SK-N-SH (cell line): Measurements from ENCODE around the gene SMAD4. TPM values are rescaled to one million over a fixed set of nuclear protein-coding genes. Genes with fewer than 3 reads are reported as not detected.

ENCODE experiments used
- CTCF ChIA-PET: fragments of 300-600, 350-600 bp; formaldehyde crosslinking; extraction: SDS; loops from one replicate; lab custom pipeline; 2021; lab: Yijun Ruan, JAX
- POLR2A ChIA-PET: fragments of 350-600 bp; sonication (Branson Sonifier 250); formaldehyde crosslinking; extraction: SDS; loops from one replicate; lab custom pipeline; 2020; ENCODE audit warnings: antibody characterized with exemption, inconsistent platforms; lab: Yijun Ruan, JAX
- DNase-seq: peaks from one replicate; pipeline ENCODE4 v3.0.0; 2012
- H2AFZ ChIP-seq: fragments of 200-600 bp; sonication (generic); 2 replicates; pipeline ENCODE4 v1.8.1; 2016; ENCODE audit warnings: antibody characterized with exemption, mild to moderate bottlenecking, low read depth
- H3F3A ChIP-seq: fragments of 200-600 bp; sonication (generic); replicated peaks from 2 replicates; pipeline ENCODE3; 2016; ENCODE audit warnings: antibody characterized with exemption, mild to moderate bottlenecking; ENCODE audit not compliant: insufficient read depth
- H3K27ac ChIP-seq, 2 experiments: fragments of 200-500 bp in 1 of 2; fragments of 200-600 bp in 1 of 2; sonication (Bioruptor generic) in 1 of 2; sonication (generic), shearing (Covaris generic) in 1 of 2; 2 replicates each; pipeline versions ENCODE4 v1.5.1 to v1.6.1; 2014 to 2016; ENCODE audit warnings: low read depth in 2 of 2, inconsistent platforms in 1 of 2, low read length in 1 of 2, mild to moderate bottlenecking in 1 of 2, mixed read lengths in 1 of 2
- H3K27me3 ChIP-seq: fragments of 200-600 bp; sonication (generic), shearing (Covaris generic); 2 replicates; pipeline ENCODE4 v1.6.1; 2016; ENCODE audit warnings: mixed run types; ENCODE audit not compliant: insufficient read depth
- H3K36me3 ChIP-seq, 2 experiments: fragments of 200-500 bp in 1 of 2; fragments of 200-600 bp in 1 of 2; sonication (Bioruptor generic) in 1 of 2; sonication (generic) in 1 of 2; replicated peaks in 1 of 2; 2 replicates each; pipeline versions ENCODE3 to v1.5.1; 2014 to 2016; ENCODE audit warnings: low read length in 1 of 2, mild to moderate bottlenecking in 1 of 2; ENCODE audit not compliant: insufficient read depth in 2 of 2, control insufficient read depth in 1 of 2
- H3K4me1 ChIP-seq, 2 experiments: fragments of 200-500 bp in 1 of 2; fragments of 200-600 bp in 1 of 2; sonication (Bioruptor generic) in 1 of 2; sonication (generic), shearing (Covaris generic) in 1 of 2; 2 replicates each; pipeline versions ENCODE4 v1.5.1 to v1.6.1; 2014 to 2016; ENCODE audit warnings: low read depth in 1 of 2, low read length in 1 of 2, mixed run types in 1 of 2; ENCODE audit not compliant: insufficient read depth in 2 of 2, control insufficient read depth in 1 of 2
- H3K4me2 ChIP-seq: fragments of 200-600 bp; sonication (generic), shearing (Covaris generic); 2 replicates; pipeline ENCODE4 v1.6.1; 2017; ENCODE audit warnings: mixed run types
- H3K4me3 ChIP-seq, 2 experiments: fragments of 200-500 bp in 1 of 2; fragments of 200-600 bp in 1 of 2; sonication (Bioruptor generic) in 1 of 2; sonication (generic), shearing (Covaris generic) in 1 of 2; 2 replicates each; pipeline versions ENCODE4 v1.5.1 to v1.8.1; 2014 to 2016; ENCODE audit warnings: low read depth in 2 of 2, inconsistent platforms in 1 of 2, low read length in 1 of 2, mild to moderate bottlenecking in 1 of 2, mixed read lengths in 1 of 2, moderate library complexity in 1 of 2
- H3K79me2 ChIP-seq: fragments of 200-600 bp; sonication (generic); 2 replicates; pipeline ENCODE4 v1.8.1; 2017; ENCODE audit warnings: mild to moderate bottlenecking; ENCODE audit not compliant: insufficient read depth
- H3K9ac ChIP-seq: fragments of 200-600 bp; sonication (generic); 2 replicates; pipeline ENCODE4 v1.6.1; 2017; ENCODE audit warnings: mixed run types
- H3K9me2 ChIP-seq: fragments of 200-600 bp; sonication (generic); 2 replicates; pipeline ENCODE4 v1.6.1; 2017; ENCODE audit warnings: mixed run types
- H3K9me3 ChIP-seq: fragments of 200-600 bp; sonication (generic); 2 replicates; pipeline ENCODE4 v1.6.1; 2017; ENCODE audit warnings: mixed run types, mild to moderate bottlenecking, moderate library complexity
- H4K20me1 ChIP-seq: fragments of 200-600 bp; sonication (generic); 2 replicates; pipeline ENCODE4 v1.6.1; 2017; ENCODE audit warnings: mild to moderate bottlenecking, mixed run types; ENCODE audit not compliant: insufficient read depth
- CHD2 ChIP-seq: fragments of 150-350 bp; IDR thresholded peaks from 2 replicates; pipeline ENCODE4 v1.6.1; 2018; ENCODE audit warnings: low read length; ENCODE audit not compliant: partially characterized antibody
- EP300 ChIP-seq, 2 experiments: IDR thresholded peaks; 2 replicates each; pipeline versions ENCODE4 v1.4.0 to v1.6.1; 2012; ENCODE audit warnings: borderline replicate concordance in 1 of 2, low read depth in 1 of 2, low read length in 1 of 2
- EZH2phosphoT487 ChIP-seq: fragments of 200-600 bp; sonication (generic); IDR thresholded peaks from 2 replicates; pipeline ENCODE4 v1.6.1; 2017; ENCODE audit warnings: low read depth, mixed run types, mild to moderate bottlenecking, antibody characterized with exemption, moderate library complexity, borderline replicate concordance
- FOXM1 ChIP-seq: IDR thresholded peaks from 2 replicates; pipeline ENCODE4 v1.4.0; 2012; ENCODE audit warnings: low read depth, mild to moderate bottlenecking
- GABPA ChIP-seq: IDR thresholded peaks from 2 replicates; pipeline ENCODE4 v1.4.0; 2012; ENCODE audit warnings: low read depth, mild to moderate bottlenecking
- GATA2 ChIP-seq: sonication (generic); formaldehyde crosslinking; IDR thresholded peaks from 2 replicates; pipeline ENCODE4 v1.5.0; 2020; ENCODE audit warnings: mild to moderate bottlenecking, missing genetic modification reagents
- JUND ChIP-seq: IDR thresholded peaks from 2 replicates; pipeline ENCODE4 v1.4.0; 2012
- MEF2A ChIP-seq: IDR thresholded peaks from 2 replicates; pipeline ENCODE4 v1.4.0; 2012; ENCODE audit warnings: low read depth, borderline replicate concordance
- NRF1 ChIP-seq: IDR thresholded peaks from 2 replicates; pipeline ENCODE4 v1.6.1; 2012; ENCODE audit warnings: low read depth, mild to moderate bottlenecking, low read length
- POLR2AphosphoS5 ChIP-seq: IDR thresholded peaks from 2 replicates; pipeline ENCODE4 v1.6.1; 2012; ENCODE audit warnings: low read depth, low read length
- RAD21 ChIP-seq: IDR thresholded peaks from 2 replicates; pipeline ENCODE4 v1.6.1; 2012; ENCODE audit warnings: mild to moderate bottlenecking, low read length
- YY1 ChIP-seq: IDR thresholded peaks from 2 replicates; pipeline ENCODE4 v1.4.0; 2012; ENCODE audit warnings: low read depth, mild to moderate bottlenecking
- WGBS: methylation state at CpG from one replicate; pipeline ENCODE4 v1.1.6; 2017; ENCODE audit warnings: low lambda C conversion rate; 5-methylcytosine and 5-hydroxymethylcytosine counted together
- polyA plus RNA-seq, 3 experiments: library from polyadenylated mRNA; depleted of rRNA; stranded (reverse); fragments of >200 nt; gene quantifications; 2 replicates each; pipeline ENCODE4 v1.2.3, GENCODE V29; 2012
- TF ChIP-seq, protein P1 (sequence below): fragments of 150-350 bp; IDR thresholded peaks from 2 replicates; pipeline ENCODE4 v1.6.1; 2016; ENCODE audit warnings: mild to moderate bottlenecking, low read depth, low read length
- TF ChIP-seq, protein P2 (sequence below): fragments of 200-600 bp; sonication (generic); IDR thresholded peaks from 2 replicates; pipeline ENCODE4 v1.6.1; 2017; ENCODE audit warnings: antibody characterized with exemption, mild to moderate bottlenecking, moderate library complexity
- TF ChIP-seq, protein P3 (sequence below): IDR thresholded peaks from 2 replicates; pipeline ENCODE4 v1.4.0; 2012; ENCODE audit warnings: low read depth

SMAD4 gene
- polyA plus RNA-seq, 1 of the 3 experiments (the other 2 are of a cell fraction), result 43.3 TPM

DNA sequence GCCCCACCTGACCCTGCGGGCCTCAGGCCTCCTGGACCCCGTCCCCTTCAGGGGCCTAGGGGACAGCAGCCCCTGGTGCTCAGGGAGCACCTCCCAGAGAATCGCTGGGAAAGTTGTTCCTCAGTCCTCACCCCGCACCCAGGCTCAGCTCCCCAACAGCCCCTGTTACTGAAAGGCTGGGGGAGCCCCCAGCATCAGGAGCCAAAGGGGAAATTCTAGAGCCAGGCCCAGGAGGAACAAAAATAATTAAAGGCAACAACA lies 91.5 kb downstream of the SMAD4 start:
- CTCF ChIA-PET, result interaction anchor here (2.5 kb wide), 1 partner anchor 11 kb away, joined by 8 read pairs; no protein-coding TSS in a partner anchor
- H3K79me2 ChIP-seq, result no peaks in the 10 kb centered on the region
- no peak overlapping the region for H3K27ac ChIP-seq
- no peak for DNase-seq
- H3K27me3 ChIP-seq, result no peaks in the 10 kb centered on the region
- H3K4me1 ChIP-seq, result no peaks in the 10 kb centered on the region
- no peak overlapping the region for H3K4me3 ChIP-seq
- POLR2A ChIA-PET, result no interaction called here
- no peak overlapping the region for H3K9ac ChIP-seq
- no peak overlapping the region for H2AFZ ChIP-seq
- H3K4me2 ChIP-seq, result no peak overlapping the region
- TF ChIP-seq EZH2phosphoT487, result no peak
- H3K9me2 ChIP-seq, result no peaks in the 10 kb centered on the region
- H3K36me3 ChIP-seq, result no peaks in the 10 kb centered on the region
- 60% methylated on average over 2 of the region's 4 CpGs for WGBS
- H3K9me3 ChIP-seq, result no peaks in the 10 kb centered on the region
- H3F3A ChIP-seq, result no peaks in the 10 kb centered on the region
- no peaks in the 10 kb centered on the region for H4K20me1 ChIP-seq

DNA sequence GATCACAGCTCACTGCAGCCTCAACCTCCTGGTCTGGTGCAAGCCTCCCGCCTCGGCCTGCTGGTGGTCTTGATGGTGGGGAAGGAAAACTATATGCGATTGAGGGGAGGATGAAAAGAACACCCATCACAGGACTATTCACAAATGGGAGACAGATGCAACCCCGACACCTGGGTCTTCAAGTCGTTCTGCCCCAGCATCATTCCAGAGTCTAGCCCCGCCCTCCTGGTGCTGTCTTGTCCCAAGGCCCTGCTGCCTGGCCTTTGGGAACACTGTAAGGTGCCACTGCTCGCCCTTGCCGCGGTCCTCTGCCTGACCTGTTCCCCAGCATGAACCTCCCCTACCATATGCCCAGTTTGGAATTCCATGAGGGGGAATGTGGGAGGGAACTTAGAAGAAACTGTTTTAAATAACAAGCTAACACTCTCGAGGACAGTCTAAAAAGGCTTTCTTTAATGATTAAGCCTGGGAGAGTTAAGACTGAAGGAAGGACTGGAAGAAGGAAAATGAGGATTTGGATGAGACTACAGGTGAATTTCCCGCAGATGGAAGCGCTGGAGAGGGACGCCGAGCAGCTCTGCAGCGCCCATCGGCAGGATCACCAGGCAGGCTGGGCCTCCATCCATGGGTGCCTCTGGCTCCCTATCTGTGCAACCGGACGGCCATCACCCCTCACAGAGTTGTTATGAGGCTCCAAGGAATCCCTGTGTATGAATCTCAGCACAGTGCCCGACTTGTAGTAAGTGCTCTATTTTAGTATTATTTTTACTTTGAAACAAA lies 92.4 kb downstream of the SMAD4 start:
- Histone ChIP-seq H3K36me3 (no peaks in the 10 kb centered on the region), H3K27ac (no peak overlapping the region), H3K9me2 (no peaks in the 10 kb centered on the region), H3K79me2 (no peaks in the 10 kb centered on the region), H3K4me1 (peaks cover 0 to 2% of the 10 kb centered on the region in 2 experiments; a peak in 1 of 4 replicates), H3K4me3 (no peak overlapping the region), H4K20me1 (no peaks in the 10 kb centered on the region), H3F3A (peaks cover 3% of the 10 kb centered on the region), H3K27me3 (no peaks in the 10 kb centered on the region), H3K9ac (no peak overlapping the region), H3K4me2 (no peak overlapping the region), H3K9me3 (no peaks in the 10 kb centered on the region), H2AFZ (no peak overlapping the region)
- TF ChIP-seq CHD2 (no peak), MEF2A (no peak), GABPA (no peak), YY1 (no peak), NRF1 (no peak)
- TF ChIP-seq, protein P1, sequence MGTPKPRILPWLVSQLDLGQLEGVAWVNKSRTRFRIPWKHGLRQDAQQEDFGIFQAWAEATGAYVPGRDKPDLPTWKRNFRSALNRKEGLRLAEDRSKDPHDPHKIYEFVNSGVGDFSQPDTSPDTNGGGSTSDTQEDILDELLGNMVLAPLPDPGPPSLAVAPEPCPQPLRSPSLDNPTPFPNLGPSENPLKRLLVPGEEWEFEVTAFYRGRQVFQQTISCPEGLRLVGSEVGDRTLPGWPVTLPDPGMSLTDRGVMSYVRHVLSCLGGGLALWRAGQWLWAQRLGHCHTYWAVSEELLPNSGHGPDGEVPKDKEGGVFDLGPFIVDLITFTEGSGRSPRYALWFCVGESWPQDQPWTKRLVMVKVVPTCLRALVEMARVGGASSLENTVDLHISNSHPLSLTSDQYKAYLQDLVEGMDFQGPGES, result no peak
- no peak for DNase-seq
- 76% methylated on average over 16 of the region's 19 CpGs for WGBS
- POLR2A ChIA-PET, result no interaction called here
- CTCF ChIA-PET, result interaction anchor here (2.5 kb wide), 1 partner anchor 12 kb away, joined by 8 read pairs; no protein-coding TSS in a partner anchor

DNA sequence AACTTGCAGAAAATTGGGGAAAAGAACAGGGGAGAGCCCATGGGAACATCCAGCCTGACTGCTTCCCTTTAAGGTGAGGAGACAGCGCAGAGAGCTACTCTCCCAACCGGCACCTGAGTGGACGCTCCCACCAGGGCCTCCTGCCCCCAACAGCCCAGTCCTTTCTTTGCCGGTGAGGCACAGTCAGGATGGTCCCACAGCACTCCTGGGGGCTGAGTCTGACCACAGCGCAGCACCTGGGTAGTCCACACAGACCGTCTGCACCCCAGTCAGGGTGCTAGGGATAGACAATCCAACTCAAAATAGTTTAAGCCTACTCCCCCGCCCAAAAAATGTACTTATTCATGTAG lies 93.0 kb downstream of the SMAD4 start:
- H2AFZ ChIP-seq, result no peak overlapping the region
- no peaks in the 10 kb centered on the region for H3K9me2 ChIP-seq
- H4K20me1 ChIP-seq, result no peaks in the 10 kb centered on the region
- H3K4me2 ChIP-seq, result no peak overlapping the region
- H3K79me2 ChIP-seq, result no peaks in the 10 kb centered on the region
- H3K9ac ChIP-seq, result no peak overlapping the region
- ChIA-PET POLR2A (no interaction called here), CTCF (interaction anchor here (1.1 to 2.5 kb wide), 2 partner anchors 13 kb away, joined by 3 to 8 read pairs; no protein-coding TSS in a partner anchor)
- H3K4me1 ChIP-seq, result peaks cover 0 to 2% of the 10 kb centered on the region in 2 experiments; a peak in 1 of 4 replicates
- no peak for DNase-seq
- no peaks in the 10 kb centered on the region for H3K36me3 ChIP-seq
- H3F3A ChIP-seq, result peaks cover 3% of the 10 kb centered on the region
- TF ChIP-seq GABPA (no peak), JUND (no peak), NRF1 (no peak), EZH2phosphoT487 (no peak), YY1 (no peak), EP300 (IDR thresholded peaks at IDR 0.05; ENCODE audit: borderline replicate concordance in 1 of 2, low read depth in 1 of 2, low read length in 1 of 2) (no peak), FOXM1 (no peak), GATA2 (no peak), POLR2AphosphoS5 (no peak), RAD21 (no peak)
- TF ChIP-seq, protein P2, sequence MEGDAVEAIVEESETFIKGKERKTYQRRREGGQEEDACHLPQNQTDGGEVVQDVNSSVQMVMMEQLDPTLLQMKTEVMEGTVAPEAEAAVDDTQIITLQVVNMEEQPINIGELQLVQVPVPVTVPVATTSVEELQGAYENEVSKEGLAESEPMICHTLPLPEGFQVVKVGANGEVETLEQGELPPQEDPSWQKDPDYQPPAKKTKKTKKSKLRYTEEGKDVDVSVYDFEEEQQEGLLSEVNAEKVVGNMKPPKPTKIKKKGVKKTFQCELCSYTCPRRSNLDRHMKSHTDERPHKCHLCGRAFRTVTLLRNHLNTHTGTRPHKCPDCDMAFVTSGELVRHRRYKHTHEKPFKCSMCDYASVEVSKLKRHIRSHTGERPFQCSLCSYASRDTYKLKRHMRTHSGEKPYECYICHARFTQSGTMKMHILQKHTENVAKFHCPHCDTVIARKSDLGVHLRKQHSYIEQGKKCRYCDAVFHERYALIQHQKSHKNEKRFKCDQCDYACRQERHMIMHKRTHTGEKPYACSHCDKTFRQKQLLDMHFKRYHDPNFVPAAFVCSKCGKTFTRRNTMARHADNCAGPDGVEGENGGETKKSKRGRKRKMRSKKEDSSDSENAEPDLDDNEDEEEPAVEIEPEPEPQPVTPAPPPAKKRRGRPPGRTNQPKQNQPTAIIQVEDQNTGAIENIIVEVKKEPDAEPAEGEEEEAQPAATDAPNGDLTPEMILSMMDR, result no peak
- TF ChIP-seq, protein P3, sequence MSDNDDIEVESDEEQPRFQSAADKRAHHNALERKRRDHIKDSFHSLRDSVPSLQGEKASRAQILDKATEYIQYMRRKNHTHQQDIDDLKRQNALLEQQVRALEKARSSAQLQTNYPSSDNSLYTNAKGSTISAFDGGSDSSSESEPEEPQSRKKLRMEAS, result no peak
- H3K27ac ChIP-seq, result no peak overlapping the region
- WGBS, result 75% methylated on average over 5 of the region's 7 CpGs
- H3K27me3 ChIP-seq, result no peaks in the 10 kb centered on the region
- H3K9me3 ChIP-seq, result no peaks in the 10 kb centered on the region
- H3K4me3 ChIP-seq, result no peak overlapping the region
